Activated T-helper 1 cell treated with anti-CD3 and anti-CD28 coated beads, Interleukin-2, amount 50 U/mL, for 16 hours (primary cell): ENCODE measurements around the gene ANKK1.

Source experiments
- DNase-seq, 2 donors: peaks; one replicate each; pipeline ENCODE4 v3.0.0-alpha.2; 2020; ENCODE audit warnings: low read depth in 1 of 2, low spot score in 1 of 2

Gene ANKK1, protein sequence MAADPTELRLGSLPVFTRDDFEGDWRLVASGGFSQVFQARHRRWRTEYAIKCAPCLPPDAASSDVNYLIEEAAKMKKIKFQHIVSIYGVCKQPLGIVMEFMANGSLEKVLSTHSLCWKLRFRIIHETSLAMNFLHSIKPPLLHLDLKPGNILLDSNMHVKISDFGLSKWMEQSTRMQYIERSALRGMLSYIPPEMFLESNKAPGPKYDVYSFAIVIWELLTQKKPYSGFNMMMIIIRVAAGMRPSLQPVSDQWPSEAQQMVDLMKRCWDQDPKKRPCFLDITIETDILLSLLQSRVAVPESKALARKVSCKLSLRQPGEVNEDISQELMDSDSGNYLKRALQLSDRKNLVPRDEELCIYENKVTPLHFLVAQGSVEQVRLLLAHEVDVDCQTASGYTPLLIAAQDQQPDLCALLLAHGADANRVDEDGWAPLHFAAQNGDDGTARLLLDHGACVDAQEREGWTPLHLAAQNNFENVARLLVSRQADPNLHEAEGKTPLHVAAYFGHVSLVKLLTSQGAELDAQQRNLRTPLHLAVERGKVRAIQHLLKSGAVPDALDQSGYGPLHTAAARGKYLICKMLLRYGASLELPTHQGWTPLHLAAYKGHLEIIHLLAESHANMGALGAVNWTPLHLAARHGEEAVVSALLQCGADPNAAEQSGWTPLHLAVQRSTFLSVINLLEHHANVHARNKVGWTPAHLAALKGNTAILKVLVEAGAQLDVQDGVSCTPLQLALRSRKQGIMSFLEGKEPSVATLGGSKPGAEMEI

DNA sequence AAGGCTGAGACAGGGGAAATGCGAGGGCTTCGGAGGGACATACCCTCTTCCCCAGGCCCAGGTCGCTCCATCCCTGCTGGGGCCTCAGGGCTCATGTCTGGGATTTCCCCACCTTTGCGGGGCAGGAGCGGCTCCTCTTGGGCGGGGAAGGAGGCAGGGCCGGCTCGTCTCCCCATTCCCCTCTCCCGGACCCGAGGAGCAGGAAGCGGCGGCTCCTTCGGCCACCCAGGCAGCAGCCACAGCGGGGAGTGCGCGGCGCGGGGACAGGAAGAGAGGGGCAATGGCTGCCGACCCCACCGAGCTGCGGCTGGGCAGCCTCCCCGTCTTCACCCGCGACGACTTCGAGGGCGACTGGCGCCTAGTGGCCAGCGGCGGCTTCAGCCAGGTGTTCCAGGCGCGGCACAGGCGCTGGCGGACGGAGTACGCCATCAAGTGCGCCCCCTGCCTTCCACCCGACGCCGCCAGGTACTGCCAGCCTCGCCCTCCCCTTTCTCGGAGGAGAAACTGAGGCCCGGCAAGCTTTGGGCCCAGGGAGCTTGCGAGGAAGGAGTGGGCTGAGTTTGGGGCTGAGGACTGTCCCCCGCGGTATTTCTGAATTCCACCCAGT lies at the start of gene ANKK1:
Gene ANKK1, plus strand, starts transcription at position 175 of the 607 bp plus-strand sequence. Its CDS starts 106 bp downstream, at position 281.
- no peak for DNase-seq

DNA sequence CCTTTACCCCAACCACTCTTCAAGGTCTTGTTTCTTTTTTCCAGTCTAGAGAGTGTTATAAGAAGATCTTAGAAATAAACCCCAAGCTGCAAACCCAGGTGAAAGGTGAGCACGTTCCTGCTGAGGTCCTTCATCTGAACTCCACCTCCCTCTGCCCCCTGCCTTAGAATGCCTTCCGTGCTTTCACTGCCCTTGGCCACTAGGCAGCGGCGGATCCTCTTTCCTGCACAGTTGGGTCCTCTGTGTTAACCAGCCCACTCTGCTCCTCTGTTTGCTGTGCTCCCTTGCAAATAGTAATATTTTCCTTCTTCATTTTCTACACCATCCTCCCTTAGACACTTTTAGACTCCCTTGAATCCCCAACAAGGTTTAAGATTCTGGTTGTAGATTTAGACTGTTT lies 48.8 kb upstream of the ANKK1 start:
- no peak for DNase-seq

DNA sequence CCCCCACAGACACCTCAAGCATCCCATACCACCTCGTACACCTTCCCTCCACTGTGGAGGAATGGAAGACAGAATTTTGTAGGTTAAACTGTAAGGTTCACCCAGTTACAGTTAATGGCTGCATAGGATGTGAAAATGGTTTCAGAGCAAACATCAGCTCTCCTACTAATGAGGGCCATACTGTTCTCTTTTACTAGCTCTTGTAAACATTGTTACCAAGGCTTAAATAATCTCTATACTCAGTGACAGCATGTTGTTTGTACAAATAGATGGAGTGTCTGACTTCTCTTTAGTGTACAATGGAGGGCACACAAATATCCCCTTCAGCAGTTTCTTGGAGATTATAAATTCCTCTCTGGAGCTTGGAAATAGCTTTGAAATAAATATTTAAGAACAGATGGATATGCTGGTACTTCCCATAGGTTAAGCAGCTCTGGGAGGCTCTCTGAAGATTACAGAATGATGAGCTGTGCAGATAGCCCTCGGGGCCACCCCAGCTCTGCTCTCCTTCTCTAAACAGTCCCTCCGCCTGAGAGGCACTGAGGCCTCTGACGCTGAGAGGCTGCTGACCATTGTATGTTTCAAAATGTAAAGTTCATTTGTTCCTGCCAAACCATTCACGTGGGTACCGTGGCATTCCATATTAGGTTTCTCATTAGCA lies 47.5 kb upstream of the ANKK1 start:
- DNase-seq, result no peak

DNA sequence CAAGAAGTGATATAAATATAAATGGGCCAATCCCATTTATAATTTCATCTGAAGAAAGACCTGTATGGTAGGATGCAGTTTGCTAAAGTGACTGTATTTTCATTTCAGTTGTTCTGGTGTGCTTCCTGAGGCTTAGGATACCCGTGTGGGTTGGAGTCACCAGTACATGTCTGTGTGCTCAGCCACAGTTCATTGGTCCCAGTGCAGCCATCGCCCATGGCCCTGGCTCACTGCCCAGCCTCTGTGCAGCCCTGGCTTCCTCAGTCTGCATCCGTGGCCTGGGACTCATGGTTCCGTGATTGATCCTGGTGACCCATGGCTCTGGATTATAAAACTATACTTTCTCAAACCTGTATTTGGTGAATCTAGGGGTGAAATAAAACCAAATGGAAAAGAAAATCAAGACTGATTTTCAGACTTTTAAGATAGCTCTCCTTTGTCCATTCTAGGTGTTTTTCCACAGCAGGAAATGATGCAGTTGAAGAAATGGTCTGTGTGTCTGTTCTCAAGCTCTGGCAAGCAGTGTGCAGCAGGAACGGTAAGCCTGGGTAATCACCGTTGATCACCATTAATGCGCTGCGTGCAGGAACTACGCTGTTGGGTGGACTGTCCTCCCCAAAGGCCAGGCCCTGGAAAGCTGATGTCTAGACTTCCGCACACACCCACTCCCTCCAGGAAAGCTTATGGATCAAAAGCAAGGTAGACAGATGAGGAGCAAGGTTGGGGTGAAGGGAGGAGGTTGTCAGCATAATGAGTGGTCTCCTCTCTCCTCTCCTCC lies 46.0 kb upstream of the ANKK1 start:
- no peak for DNase-seq

DNA sequence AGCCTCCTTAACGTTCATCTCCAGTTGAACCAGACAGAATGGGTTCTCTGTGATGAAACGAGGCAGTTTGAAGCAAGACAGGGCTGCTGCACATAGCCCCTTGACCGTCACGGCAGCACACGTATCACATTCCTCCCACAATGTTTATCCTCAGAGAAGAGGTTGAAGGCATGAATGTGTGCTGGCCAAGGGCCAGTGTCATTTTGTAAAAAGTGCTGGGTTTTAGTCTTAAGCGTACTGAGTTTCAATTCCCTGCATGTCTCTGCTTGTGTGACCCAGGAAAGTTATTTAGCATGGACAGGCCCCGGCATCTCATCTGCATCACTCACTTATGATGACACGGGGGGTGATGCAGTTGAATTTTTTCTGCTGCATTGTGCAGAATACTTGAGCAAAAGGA lies 41.6 kb upstream of the ANKK1 start:
- DNase-seq, result no peak

DNA sequence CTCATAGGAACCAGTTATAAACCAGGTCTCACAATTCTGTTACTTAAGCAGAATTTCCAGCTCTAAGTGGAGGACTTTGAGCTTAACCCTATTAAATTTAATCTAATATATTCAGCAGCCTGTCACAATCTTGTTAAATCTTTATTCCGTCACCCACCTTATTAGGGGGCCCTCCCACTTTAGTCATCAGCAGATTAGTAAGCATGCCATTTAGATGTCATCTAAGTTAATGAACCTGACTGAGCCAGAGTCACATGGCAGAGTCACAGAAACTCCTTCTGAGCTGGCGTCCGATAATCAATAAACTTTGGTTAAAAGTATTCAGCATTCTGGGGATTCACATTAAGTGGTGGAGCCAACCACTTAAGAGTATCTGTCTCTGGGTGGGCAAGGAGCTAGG lies 38.1 kb upstream of the ANKK1 start:
- no peak for DNase-seq

DNA sequence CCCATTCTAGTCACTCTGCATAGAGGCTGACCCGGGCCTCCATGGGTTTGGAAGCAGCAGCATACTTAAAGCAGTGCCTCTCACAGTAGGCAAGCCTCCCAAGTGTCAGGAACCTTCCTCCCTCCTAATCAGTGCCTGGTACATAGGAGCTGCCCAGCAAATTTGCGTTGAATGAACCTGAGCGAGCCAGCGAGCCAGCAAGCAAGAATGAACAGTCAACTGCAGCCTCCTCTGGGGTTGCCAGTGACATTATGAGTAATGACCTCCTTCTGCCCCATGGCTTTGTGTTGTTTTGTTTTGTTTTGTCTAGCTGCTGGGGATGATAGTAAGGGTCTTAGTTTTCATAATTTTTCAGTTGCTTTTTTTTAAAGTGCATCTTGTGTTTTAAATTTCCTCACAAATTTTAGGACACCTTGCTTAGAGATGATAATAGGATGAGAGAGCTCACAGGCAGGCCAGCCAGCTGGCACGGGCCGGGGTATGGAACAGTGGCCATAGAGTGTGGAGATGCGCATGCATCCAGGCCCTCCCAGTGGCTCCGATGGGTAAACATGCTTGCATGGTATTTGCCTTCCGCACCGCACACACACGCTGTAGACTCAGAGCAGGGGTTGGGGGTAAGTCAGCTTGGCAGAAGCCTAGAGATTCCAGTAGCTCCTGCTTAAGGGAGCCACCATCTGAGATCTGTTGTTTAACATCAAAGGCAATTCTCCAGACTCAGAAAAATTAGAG lies 37.1 kb upstream of the ANKK1 start:
- no peak for DNase-seq

DNA sequence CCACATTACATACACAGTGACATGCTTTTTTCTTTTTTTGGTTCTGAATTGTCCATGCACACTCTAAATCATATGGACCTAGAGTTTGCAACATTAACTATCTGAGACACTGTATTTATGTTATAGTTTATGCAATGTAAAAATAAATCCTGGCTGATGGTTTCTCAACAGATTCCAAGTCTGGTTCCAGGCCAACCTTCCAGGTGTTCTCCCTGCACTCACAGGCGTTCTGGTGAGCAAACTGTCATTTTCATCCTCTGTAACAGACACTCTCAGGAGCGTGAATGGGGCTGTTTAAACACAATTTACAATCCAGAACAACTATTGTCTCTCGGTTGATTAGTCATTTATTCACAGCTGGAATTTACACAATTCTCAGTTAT lies 36.5 kb upstream of the ANKK1 start:
- no peak for DNase-seq

DNA sequence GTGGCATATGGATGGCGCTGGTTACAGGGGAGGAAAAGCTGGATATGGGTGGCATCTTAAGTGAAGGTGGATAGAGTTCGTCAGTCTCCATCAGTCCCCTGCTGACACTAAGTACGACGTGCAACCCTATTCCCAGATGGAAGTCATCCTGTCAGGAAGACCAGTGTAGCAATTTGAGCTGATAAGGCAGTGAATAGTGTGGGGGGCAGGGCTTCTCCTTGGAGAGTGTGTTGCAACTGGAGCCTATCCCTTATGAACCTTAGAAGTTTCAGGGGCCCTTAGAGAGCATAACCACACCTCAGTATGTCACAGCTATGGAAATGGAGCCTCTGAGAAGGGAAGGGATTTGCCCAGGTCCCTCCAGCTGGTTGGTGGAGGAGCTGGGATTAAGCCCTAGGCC lies 36.1 kb upstream of the ANKK1 start:
- no peak for DNase-seq

DNA sequence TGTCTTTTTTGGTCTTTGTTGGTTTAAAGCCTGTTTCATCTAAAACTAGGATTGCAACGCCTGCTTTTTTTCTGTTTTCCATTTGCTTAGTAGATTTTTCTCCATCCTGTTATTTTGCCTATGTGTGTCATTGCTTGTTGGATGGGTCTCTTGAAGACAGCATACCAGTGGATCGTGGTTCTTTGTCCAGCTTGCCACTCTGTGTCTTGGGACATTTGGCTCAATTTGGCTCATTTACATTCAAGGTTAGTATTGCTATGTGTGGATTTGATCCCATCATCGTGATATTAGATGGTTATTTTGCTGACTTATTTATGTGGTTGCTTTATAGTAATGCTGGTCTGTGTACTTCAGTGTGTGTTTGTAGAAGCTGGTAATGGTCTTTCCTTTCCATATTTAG lies 31.4 kb upstream of the ANKK1 start:
- DNase-seq, result no peak

DNA sequence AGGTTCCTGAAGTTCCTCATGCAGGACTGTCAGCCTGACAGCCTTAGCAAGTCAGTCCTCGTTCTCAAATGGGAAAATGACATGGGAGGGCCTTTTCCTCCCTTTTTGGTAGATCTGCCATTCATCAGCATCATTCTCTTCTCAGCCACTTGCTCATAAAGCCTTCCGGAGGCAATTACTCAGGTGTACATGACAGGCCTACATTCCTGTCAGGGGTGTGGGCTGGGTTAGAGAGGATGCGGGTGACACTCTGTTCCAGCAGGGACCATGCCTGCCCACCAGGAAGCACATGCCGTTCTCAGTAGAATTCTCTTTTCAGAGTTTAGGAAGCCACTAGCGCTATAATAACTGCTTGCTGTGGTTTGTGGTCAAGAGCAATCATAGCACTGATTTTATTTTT lies 24.2 kb upstream of the ANKK1 start:
- no peak for DNase-seq

DNA sequence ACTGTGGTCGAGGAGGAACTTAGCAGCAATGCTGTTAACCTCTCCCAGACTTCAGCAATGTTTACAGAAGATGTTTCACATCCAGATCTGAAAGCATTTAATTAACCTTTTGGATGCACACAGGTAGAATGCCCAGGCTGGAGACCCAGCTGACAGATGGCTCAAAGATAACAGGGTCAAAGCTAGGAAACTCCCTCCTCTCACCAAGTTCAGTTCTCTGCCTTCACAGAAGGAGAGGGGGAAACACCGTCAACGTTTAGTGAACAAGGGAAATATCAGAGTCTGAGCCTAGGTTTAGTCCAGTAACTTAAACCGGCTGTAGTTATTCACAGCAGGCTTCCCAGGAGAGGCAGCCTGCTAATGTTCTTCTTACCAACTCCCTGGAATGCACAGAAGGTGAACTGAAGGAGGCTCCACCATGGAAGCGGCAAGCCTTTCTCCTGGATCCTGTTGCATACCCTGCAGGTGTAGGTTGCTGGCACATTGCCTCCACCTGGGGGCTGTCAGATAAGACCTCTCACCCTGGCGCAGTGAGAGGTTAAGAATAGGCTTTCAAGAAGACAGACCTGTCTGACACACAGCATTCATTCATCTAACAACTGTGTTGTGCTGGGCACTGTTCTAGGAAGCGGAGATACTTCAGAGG lies 23.5 kb upstream of the ANKK1 start:
- no peak for DNase-seq

DNA sequence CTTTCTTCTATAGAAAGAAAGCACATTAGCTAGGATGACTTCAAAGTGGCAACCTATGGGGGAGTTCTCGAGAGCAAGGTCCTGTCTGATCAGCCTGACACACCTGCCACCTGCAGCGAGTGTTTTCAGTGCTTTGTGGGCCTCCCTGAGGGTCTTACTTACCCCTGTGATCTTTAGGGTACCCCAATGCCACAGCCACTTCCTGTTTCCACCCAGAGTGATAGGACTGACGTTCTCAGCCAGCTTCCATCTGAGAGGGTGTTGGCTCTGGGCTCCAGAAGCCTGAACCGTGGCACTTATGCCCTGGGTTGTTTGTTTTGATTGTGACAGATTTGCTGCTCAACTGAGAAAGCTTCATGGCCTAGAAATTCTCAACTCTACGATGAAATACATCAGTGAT lies 21.7 kb upstream of the ANKK1 start:
- DNase-seq, result no peak

DNA sequence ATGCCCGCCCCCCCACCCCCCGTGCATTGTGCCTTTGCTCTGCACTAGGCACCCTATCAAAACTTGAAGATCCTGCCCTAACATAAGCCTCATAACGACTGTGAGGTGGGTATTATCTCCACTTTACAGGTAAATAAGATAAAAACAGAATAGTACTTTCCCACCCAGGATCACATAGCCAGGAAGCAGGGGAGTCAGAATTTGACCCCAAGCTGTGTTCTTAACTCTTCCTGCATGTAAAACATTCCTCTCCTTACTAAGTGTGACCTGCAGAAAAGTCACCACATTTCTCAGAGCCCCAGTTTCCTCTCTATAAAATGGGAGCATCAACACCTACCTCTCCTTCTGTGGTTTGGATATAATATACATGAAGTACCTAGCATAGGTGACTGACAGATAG lies 18.2 kb upstream of the ANKK1 start:
- DNase-seq, result no peak

DNA sequence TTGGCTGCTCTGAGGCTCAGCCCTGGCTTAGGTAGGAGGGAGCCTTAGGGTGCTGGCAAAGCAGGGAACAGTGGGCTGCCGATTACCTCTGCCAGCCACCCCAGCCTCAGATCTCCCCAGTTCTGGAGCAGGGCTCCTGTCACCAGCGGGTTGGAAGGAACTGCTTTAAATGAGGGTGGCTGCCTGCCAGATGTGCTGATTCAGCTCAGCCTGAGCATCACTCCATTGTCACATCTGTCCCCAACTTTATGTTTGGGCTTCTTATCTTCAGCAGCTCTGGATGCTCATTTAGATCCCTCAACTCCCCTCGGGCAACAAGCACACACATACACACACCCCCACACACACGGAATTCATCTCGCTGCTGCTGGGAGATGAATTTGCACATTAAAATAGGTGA lies 16.9 kb upstream of the ANKK1 start:
- DNase-seq, result no peak

DNA sequence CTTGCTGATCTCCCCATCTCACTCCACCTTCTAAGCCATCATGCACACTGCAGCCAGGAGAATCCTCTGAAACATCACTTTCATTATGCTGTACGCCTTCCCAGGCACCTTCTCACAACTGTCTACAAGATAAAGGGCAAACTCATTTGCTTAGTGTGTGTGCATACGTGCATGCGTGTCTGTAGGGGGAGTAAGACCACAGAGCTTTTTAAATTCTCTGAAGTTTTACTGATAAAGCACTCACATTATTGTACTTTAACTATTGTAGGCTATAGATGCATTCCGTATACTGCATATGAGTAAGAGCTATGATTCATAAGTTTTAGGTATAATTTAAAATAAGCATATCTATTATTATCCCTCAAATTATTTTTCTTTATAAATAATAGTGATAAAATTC lies 15.3 kb upstream of the ANKK1 start:
- DNase-seq, result no peak

DNA sequence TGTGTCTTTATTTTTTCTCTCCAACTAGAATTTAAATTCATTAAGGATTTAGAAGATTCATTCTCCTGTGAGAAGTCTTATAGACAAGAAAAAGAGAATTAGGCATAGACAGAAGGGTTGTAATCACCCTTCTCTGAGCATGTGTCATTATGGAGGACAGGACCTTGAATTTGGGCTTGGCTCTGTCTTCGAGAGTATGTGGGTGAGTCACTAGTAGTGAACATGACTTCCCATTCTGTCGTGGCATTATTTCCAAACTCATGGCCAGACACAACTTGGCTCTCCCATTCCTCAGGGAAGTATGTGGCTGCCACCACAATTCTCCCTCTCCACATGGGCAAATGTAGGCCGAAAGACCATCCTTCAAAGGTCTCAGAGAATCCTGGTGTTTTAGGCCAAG lies 14.3 kb upstream of the ANKK1 start:
- no peak for DNase-seq

DNA sequence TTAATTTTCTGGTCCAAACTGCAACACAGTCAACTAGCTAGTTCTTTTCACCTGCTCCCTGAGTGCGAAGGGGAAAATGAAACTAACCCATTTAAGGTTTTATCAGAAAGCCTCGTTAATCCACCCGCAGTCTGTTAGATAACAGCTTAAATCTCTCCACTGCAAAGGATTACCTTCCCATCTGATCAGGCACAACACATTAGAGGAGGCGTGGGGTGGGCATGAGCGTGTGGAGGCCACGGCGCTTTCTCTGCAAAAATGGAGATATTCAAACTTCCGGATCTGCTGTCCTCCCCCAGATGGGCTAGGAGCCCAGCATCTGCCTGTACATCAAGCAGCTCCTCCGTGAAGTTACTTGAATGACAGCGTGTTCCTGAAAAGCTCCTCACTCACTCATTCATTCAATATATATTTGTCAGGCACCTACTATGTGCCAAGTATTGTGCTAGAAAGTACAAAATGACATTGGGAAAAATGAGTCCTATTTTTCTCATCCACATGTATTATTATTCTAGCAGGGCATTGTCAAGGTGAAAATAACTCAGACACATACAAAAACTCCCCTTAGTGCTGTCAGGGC lies 13.5 kb upstream of the ANKK1 start:
- no peak for DNase-seq

DNA sequence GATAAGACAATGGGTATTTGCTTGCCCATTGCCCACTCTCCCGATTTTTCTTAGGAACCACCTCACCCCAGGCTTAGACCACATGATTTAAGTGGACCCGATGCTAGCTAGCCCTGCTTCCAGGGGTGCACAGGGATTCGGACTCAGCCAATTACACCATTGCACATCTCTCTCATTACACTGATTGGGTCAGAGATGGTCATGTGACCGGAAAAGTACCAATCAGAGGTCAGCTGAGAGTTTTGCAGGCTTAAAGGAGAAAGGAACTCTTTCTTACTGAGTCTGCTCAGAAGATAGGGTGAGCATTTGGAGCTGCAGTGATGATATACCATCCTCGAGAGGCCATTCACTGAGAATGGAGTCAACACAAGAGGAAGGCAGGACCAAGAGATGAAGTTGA lies 12.2 kb upstream of the ANKK1 start:
- DNase-seq, result no peak
